HG03064 (cell line): Measurements from ENCODE around the gene MYH7.

ENCODE experiments used
- ATAC-seq: cut with Tn5 transposase; IDR thresholded peaks from one replicate; pipeline ENCODE4 v1.9.1; 2021; ENCODE audit warnings: low read depth; ENCODE audit not compliant: unreplicated experiment

Gene MYH7

GRCh38 chr14:23375527-23376251, 59.8 kb downstream of the MYH7 start:
- no peak for ATAC-seq

GRCh38 chr14:23373041-23373440, 62.4 kb downstream of the MYH7 start:
- ATAC-seq: no peak

GRCh38 chr14:23372509-23372908, 63.0 kb downstream of the MYH7 start, which contains the start of gene IL25:
TSS of gene IL25 (plus strand) at chr14:23372809.
- no peak for ATAC-seq

GRCh38 chr14:23371865-23372264, 63.6 kb downstream of the MYH7 start:
- ATAC-seq: no peak

- ATAC-seq: no peak
These were observed 65.2 kb downstream of the MYH7 start for GRCh38 chr14:23370221-23370620.

- ATAC-seq: no peak
These were observed 69.0 kb downstream of the MYH7 start for GRCh38 chr14:23366426-23366921.

- no peak for ATAC-seq
These were observed 69.6 kb downstream of the MYH7 start for GRCh38 chr14:23365732-23366425.

GRCh38 chr14:23365036-23365731, 70.3 kb downstream of the MYH7 start, which contains the start of gene EFS:
TSS of gene EFS (minus strand) at chr14:23365172. CDS start at chr14:23365025, 147 bp downstream.
- ATAC-seq: no peak

- ATAC-seq: no peak
These were observed 71.1 kb downstream of the MYH7 start for GRCh38 chr14:23364164-23365035.
